ENCODE results near the gene ABLIM3. TPM values are rescaled to one million over a fixed set of nuclear protein-coding genes. Genes with fewer than 3 reads are reported as not detected.

Gene ABLIM3
- total and polyA plus RNA-seq, 2 of the 13 experiments (the other 11 are each of a cell fraction or from before 2014, with no cell fraction given), result 0.53 to 6.3 TPM

GRCh38 chr5:149118463-149118862 is 22.8 kb upstream of the ABLIM3 start:
- no peak for DNase-seq (ENCODE audit: low spot score)
- H3K27me3 ChIP-seq (ENCODE audit: control insufficient read depth in 1 of 2, insufficient read depth in 2 of 2, low read length in 2 of 2), result no peaks in the 10 kb centered on the region; a peak in 3 of 5 replicates
- H3K9me3 ChIP-seq (ENCODE audit: low read length), result no peaks in the 10 kb centered on the region
- no peak overlapping the region for H3K4me2 ChIP-seq (ENCODE audit: low read depth, low read length)
- no peaks in the 10 kb centered on the region for H3K79me2 ChIP-seq (ENCODE audit: insufficient read depth, low read length)
- TF ChIP-seq THAP9 (CRISPR knock-in tag; IDR thresholded peaks at IDR 0.05; ENCODE audit: borderline replicate concordance), result no peak
- no peak for TF ChIP-seq SMARCC2 (IDR thresholded peaks at IDR 0.05)
- no peak for TF ChIP-seq GZF1 (CRISPR knock-in tag; IDR thresholded peaks at IDR 0.05)
- no peak for TF ChIP-seq MEF2D (CRISPR knock-in tag; IDR thresholded peaks at IDR 0.05)
- no peak for TF ChIP-seq ASH2L (IDR thresholded peaks at IDR 0.05; ENCODE audit: insufficient read length, low read depth, low read length)
- TF ChIP-seq ZNF543 (CRISPR knock-in tag; IDR thresholded peaks at IDR 0.05), result no peak
- no peak for TF ChIP-seq DBP (CRISPR knock-in tag; IDR thresholded peaks at IDR 0.05; ENCODE audit: not compliant biosample characterization)
- TF ChIP-seq ZNF260 (CRISPR knock-in tag; IDR thresholded peaks at IDR 0.05; ENCODE audit: borderline replicate concordance, low read depth), result no peak
- no peak for TF ChIP-seq POLR2AphosphoS2 (IDR thresholded peaks at IDR 0.05; ENCODE audit: low read depth, low read length)
- no peak for TF ChIP-seq ZFY (CRISPR knock-in tag; IDR thresholded peaks at IDR 0.05)
- TF ChIP-seq SUZ12 (IDR thresholded peaks at IDR 0.05; ENCODE audit: low read depth, low read length), result no peak
- no peak for TF ChIP-seq CREM (IDR thresholded peaks at IDR 0.05)
- no peak for TF ChIP-seq CREM (CRISPR knock-in tag; IDR thresholded peaks at IDR 0.05)
- no peak for TF ChIP-seq ZBTB7A (CRISPR knock-in tag; IDR thresholded peaks at IDR 0.05)
- no peak for TF ChIP-seq ZFP90 (CRISPR knock-in tag; IDR thresholded peaks at IDR 0.05; ENCODE audit: borderline replicate concordance)
- no peak for TF ChIP-seq ZFP41 (CRISPR knock-in tag; IDR thresholded peaks at IDR 0.05; ENCODE audit: borderline replicate concordance)
- TF ChIP-seq ARNT (IDR thresholded peaks at IDR 0.05), result no peak
- no peak for TF ChIP-seq ZNF224 (CRISPR knock-in tag; IDR thresholded peaks at IDR 0.05)
- no peak for TF ChIP-seq WIZ (CRISPR knock-in tag; IDR thresholded peaks at IDR 0.05)
- no peak for ATAC-seq
- in situ Hi-C loops (cut with HindIII; ENCODE audit: extremely low pct_ligation_motif_present, low pct_unique_long_range_greater_than_20kb), result no loop called here
- POLR2A ChIA-PET, result no interaction called here
- intact Hi-C loops (cut with micrococcal nuclease; ENCODE audit: unreplicated experiment), result loop anchor here (10.0 kb wide), 2 partner anchors 54 to 674 kb away; partner anchors contain the start of gene SH3TC2
- no peak overlapping the region for H3K9ac ChIP-seq (ENCODE audit: insufficient read depth, low read depth, low read length)
- BruUV-seq (replicated peaks), result no TSS peak
- no peaks in the 10 kb centered on the region for H3K4me1 ChIP-seq (ENCODE audit: insufficient read depth, low read length)
- no peaks in the 10 kb centered on the region for H4K20me1 ChIP-seq (ENCODE audit: insufficient read depth, low read length)
- no peak for FAIRE-seq
- no peak overlapping the region for H3K4me3 ChIP-seq (replicated peaks in 1 of 3; ENCODE audit: insufficient read depth in 1 of 3, low read depth in 2 of 3, low read length in 3 of 3)
- H2AFZ ChIP-seq (ENCODE audit: low read length), result no peak overlapping the region
- no peaks in the 10 kb centered on the region for H3K36me3 ChIP-seq (replicated peaks in 1 of 2; ENCODE audit: control insufficient read depth in 1 of 2, insufficient read depth in 2 of 2, low read length in 2 of 2)
- CTCF ChIA-PET (ENCODE audit: low intra/inter-chr PET ratio, low total read pairs), result no interaction called here
- no peak overlapping the region for H3K27ac ChIP-seq (ENCODE audit: extremely low read length, insufficient read depth, low read length)
